ENCODE measurements around the gene TOMM7. TPM values are rescaled to one million over a fixed set of nuclear protein-coding genes. Genes with fewer than 3 reads are reported as not detected.

The TOMM7 gene
- total and polyA plus RNA-seq, 9 of the 15 experiments (the other 6 are each of a cell fraction or from before 2014, with no cell fraction given) = 283 to 1,717 (median 638) TPM

GRCh38 chr7:22861576-22861975 is 38.9 kb upstream of the TOMM7 start:
- ATAC-seq (no peak), FAIRE-seq (no peak), DNase-seq (ENCODE audit: extremely low read depth in 1 of 4, low spot score in 3 of 4) (no peak)
- WGBS (ENCODE audit: insufficient coverage, low coverage, missing lambda C conversion rate) = 93% methylated on average over 1 of the region's 2 CpGs
- H3K36me3 ChIP-seq (ENCODE audit: control insufficient read depth, insufficient read depth, low read length) = peaks cover 51% of the 10 kb centered on the region
- no peak overlapping the region for H3K4me2 ChIP-seq (ENCODE audit: insufficient read depth, low read length)
- peaks cover 11% of the 10 kb centered on the region for H3K79me2 ChIP-seq (ENCODE audit: control insufficient read depth, insufficient read depth, low read length)
- no peak overlapping the region for H2AFZ ChIP-seq (ENCODE audit: low read depth, low read length)
- no peak overlapping the region for H3K9ac ChIP-seq (ENCODE audit: insufficient read depth in 1 of 2, low read depth in 2 of 2, low read length in 2 of 2)
- no TSS peak for BruUV-seq (replicated peaks)
- CTCF ChIA-PET (ENCODE audit: low intra/inter-chr PET ratio) = no interaction called here
- no peaks in the 10 kb centered on the region for H4K20me1 ChIP-seq (replicated peaks; ENCODE audit: control insufficient read depth, insufficient read depth, low read length)
- TF ChIP-seq ZNF347 (CRISPR knock-in tag; IDR thresholded peaks at IDR 0.05; ENCODE audit: low read depth) = no peak
- no peak for TF ChIP-seq SMAD2 (IDR thresholded peaks at IDR 0.05; ENCODE audit: low read depth, low read length)
- TF ChIP-seq ZBTB33 (CRISPR knock-in tag; IDR thresholded peaks at IDR 0.05) = no peak
- no peak for TF ChIP-seq ZC3H11A (IDR thresholded peaks at IDR 0.05; ENCODE audit: low read depth, low read length)
- TF ChIP-seq RNF2 (IDR thresholded peaks at IDR 0.05) = no peak
- POLR2A ChIA-PET = no interaction called here
- H3K27me3 ChIP-seq (ENCODE audit: control insufficient read depth in 2 of 2, insufficient read depth in 2 of 2, low read length in 2 of 2) = no peaks in the 10 kb centered on the region
- in situ Hi-C loops (cut with MboI) = no loop called here
- H3K9me3 ChIP-seq (replicated peaks; ENCODE audit: control insufficient read depth, insufficient read depth, low read depth, low read length) = no peaks in the 10 kb centered on the region
- H3K9me1 ChIP-seq (ENCODE audit: control insufficient read depth, insufficient read depth, low read length) = no peaks in the 10 kb centered on the region
- intact Hi-C loops (cut with micrococcal nuclease) = loop anchor here (5.0 kb wide), 1 partner anchor 134 kb away; the partner anchor contains the start of gene IL6
- peaks cover 3 to 10% of the 10 kb centered on the region in 2 experiments; a peak in 3 of 5 replicates for H3K4me1 ChIP-seq (replicated peaks in 1 of 2; ENCODE audit: control insufficient read depth in 2 of 2, insufficient read depth in 2 of 2, low read length in 2 of 2)
- H3K27ac ChIP-seq (ENCODE audit: extremely low read depth, low read depth, low read length) = no peak overlapping the region
- no peak overlapping the region for H3K4me3 ChIP-seq

Measured in K562 (cell line).